GM23248 (cell line): ENCODE data around the gene CAPS. TPM values are rescaled to one million over a fixed set of nuclear protein-coding genes. Genes with fewer than 3 reads are reported as not detected.

Experiments used
- DNase-seq: peaks from one replicate; pipeline ENCODE4 v3.0.0-alpha.2; 2015
- H2AFZ ChIP-seq: fragments of 200-600 bp; sonication (generic); 2 replicates; pipeline ENCODE4 v1.6.1; 2016; ENCODE audit warnings: antibody characterized with exemption
- H3F3A ChIP-seq: fragments of 200-600 bp; sonication (generic); 2 replicates; pipeline ENCODE4 v1.6.1; 2016; ENCODE audit warnings: mild to moderate bottlenecking, antibody characterized with exemption, mixed run types; ENCODE audit not compliant: insufficient read depth
- H3K27ac ChIP-seq: fragments of 200-600 bp; sonication (generic); 2 replicates; pipeline ENCODE4 v1.5.1; 2016; ENCODE audit warnings: mild to moderate bottlenecking
- H3K27me3 ChIP-seq: fragments of 200-600 bp; sonication (generic); replicated peaks from 2 replicates; pipeline ENCODE4 v1.6.1; 2016; ENCODE audit warnings: mild to moderate bottlenecking; ENCODE audit not compliant: insufficient read depth
- H3K36me3 ChIP-seq: fragments of 200-600 bp; sonication (generic); 2 replicates; pipeline ENCODE4 v1.6.1; 2016; ENCODE audit warnings: low read depth, mild to moderate bottlenecking
- H3K4me1 ChIP-seq: fragments of 200-600 bp; sonication (generic); 2 replicates; pipeline ENCODE4 v1.6.1; 2016; ENCODE audit warnings: mild to moderate bottlenecking; ENCODE audit not compliant: insufficient read depth
- H3K4me2 ChIP-seq: fragments of 200-600 bp; sonication (generic); one replicate; pipeline ENCODE4 v1.6.1; 2016; ENCODE audit warnings: mild to moderate bottlenecking; ENCODE audit not compliant: unreplicated experiment
- H3K4me3 ChIP-seq: fragments of 200-600 bp; sonication (generic); 2 replicates; pipeline ENCODE4 v1.5.1; 2016; ENCODE audit warnings: mild to moderate bottlenecking
- H3K79me2 ChIP-seq: fragments of 200-600 bp; sonication (generic); 2 replicates; pipeline ENCODE4 v1.6.1; 2016; ENCODE audit warnings: mild to moderate bottlenecking; ENCODE audit not compliant: insufficient read depth
- H3K9ac ChIP-seq: fragments of 200-600 bp; sonication (generic); 2 replicates; pipeline ENCODE4 v1.6.1; 2016; ENCODE audit warnings: mild to moderate bottlenecking
- H3K9me2 ChIP-seq: fragments of 200-600 bp; sonication (generic); 2 replicates; pipeline ENCODE4 v1.6.1; 2016; ENCODE audit warnings: mixed run types, mild to moderate bottlenecking, moderate library complexity; ENCODE audit not compliant: insufficient read depth
- H3K9me3 ChIP-seq: fragments of 200-600 bp; sonication (generic); one replicate; pipeline ENCODE4 v1.6.1; 2017; ENCODE audit warnings: low read depth
- H4K20me1 ChIP-seq: fragments of 200-600 bp; sonication (generic); 2 replicates; pipeline ENCODE4 v1.6.0; 2016; ENCODE audit not compliant: insufficient read depth
- EZH2 ChIP-seq: fragments of 200-600 bp; sonication (generic); IDR thresholded peaks from 2 replicates; pipeline ENCODE4 v1.6.1; 2018; ENCODE audit warnings: antibody characterized with exemption, mild to moderate bottlenecking; ENCODE audit not compliant: insufficient read depth, poor library complexity, severe bottlenecking
- EZH2phosphoT487 ChIP-seq: fragments of 200-600 bp; sonication (generic); IDR thresholded peaks from 2 replicates; pipeline ENCODE4 v1.6.1; 2018; ENCODE audit warnings: antibody characterized with exemption, moderate library complexity, mild to moderate bottlenecking, low read depth; ENCODE audit not compliant: insufficient read depth
- WGBS, 2 experiments: methylation state at CpG; one replicate each; pipeline ENCODE4 v1.1.6; 2015 to 2017; ENCODE audit warnings: low lambda C conversion rate in 2 of 2, low coverage in 1 of 2; ENCODE audit errors: missing lambda C conversion rate in 2 of 2; 5-methylcytosine and 5-hydroxymethylcytosine counted together
- in situ Hi-C: fragments of 300-500 bp; cut with MboI; formaldehyde crosslinking; loops from 2 replicates; pipeline ENCODE4 v1.15.0; 2020
- polyA plus RNA-seq: library from polyadenylated mRNA; unstranded; fragments of >200 nt; fragmentation: Nextera tagmentation; extraction: Ambion mirVana; gene quantifications from 2 replicates; pipeline ENCODE4 v1.2.1, GENCODE V29; 2016
- total RNA-seq: library from RNA; depleted of rRNA; stranded (reverse); fragments of >200 nt; shearing (Covaris generic); gene quantifications from 2 replicates; pipeline ENCODE4 v1.2.3, GENCODE V29; 2014

The CAPS gene
- total and polyA plus RNA-seq, 2 experiments from 2014 or later: 6.7 to 16.1 TPM

DNA sequence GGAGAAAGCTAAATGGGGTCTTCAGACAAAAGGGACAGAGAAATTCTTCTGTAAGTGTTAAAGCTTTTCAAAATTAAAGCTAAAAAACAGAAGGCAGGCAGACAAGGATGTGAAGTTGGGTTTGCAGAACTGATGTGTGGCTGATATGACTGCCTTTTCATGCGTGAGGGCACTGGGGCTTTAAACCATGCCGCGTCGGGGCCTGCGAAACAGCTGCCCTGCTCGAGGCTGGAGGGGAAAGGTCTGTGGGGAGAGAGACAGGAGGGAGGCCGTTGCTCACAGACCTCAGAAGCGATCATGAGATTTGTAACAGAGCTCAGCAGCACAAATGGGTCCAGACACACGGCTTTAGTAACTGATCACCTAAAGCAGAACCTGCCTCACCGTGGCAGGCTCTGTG is 23.5 kb downstream of the CAPS start:
- H4K20me1 ChIP-seq: no peaks in the 10 kb centered on the region
- DNase-seq: no peak
- no peaks in the 10 kb centered on the region for H3K36me3 ChIP-seq
- no peak overlapping the region for H3K9ac ChIP-seq
- in situ Hi-C loops: no loop called here
- H3K9me2 ChIP-seq: no peaks in the 10 kb centered on the region
- H3K4me3 ChIP-seq: no peak overlapping the region
- no peak overlapping the region for H3K4me2 ChIP-seq
- no peak overlapping the region for H3K27ac ChIP-seq
- H3F3A ChIP-seq: peaks cover 32% of the 10 kb centered on the region
- H3K9me3 ChIP-seq: no peaks in the 10 kb centered on the region
- no peak for TF ChIP-seq EZH2
- TF ChIP-seq EZH2phosphoT487: no peak
- peaks cover 68% of the 10 kb centered on the region for H3K79me2 ChIP-seq
- H3K27me3 ChIP-seq: no peaks in the 10 kb centered on the region
- no peak overlapping the region for H2AFZ ChIP-seq
- peaks cover 26% of the 10 kb centered on the region for H3K4me1 ChIP-seq
- 89 to 94% methylated on average over 10 of the region's 10 CpGs for WGBS, 2 experiments

DNA sequence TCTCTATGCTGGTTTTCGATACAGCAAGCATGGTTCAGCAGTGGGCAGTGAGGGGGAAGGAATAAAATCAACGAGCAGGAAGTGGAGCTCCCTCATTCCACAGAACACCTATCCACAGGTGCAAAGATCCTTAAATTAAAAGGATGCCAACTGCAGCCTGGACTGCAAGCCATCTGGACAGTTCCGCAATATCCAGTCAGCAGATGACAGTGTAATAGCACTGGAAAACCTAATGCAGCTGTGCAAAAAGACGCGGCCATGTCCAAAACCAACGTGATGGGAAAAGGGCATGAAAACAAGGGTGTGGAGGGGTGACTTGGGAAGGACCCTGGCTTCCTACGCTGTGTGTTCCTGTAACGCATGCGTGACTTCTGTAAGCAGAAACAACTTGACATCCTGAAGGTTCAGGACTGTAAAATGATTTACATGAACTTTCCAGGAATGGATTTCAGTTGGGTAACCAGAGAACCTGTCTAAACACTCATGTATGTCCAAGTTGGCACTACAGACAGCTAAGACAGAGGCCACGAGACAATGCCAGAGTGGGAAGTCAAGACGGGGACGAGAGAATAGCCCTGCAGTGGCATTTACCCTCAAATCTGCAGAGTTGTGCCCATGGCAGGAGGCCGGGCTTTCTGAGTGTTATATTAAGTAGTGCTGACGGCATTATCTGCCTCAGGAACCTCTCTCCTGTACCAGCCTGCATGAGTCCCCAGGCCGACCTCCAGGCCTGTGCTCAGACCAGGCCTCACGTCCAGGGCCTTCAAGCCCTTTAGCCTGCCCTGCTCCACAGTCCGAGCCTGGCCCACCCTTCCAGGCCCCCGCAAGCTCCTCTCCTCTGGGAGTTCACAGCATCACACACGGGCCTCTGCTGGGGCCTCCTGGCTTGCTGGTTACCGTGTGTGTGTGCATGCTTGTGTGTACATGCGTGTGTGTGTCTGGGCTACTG is 26.5 kb downstream of the CAPS start:
- in situ Hi-C loops: no loop called here
- 83 to 84% methylated on average over 21 of the region's 21 CpGs for WGBS, 2 experiments
- Histone ChIP-seq H3K4me1 (peaks cover 6% of the 10 kb centered on the region), H3K4me3 (no peak overlapping the region), H3K79me2 (peaks cover 79% of the 10 kb centered on the region), H3K36me3 (0 out of 2 replicates have a peak, but pooled peaks cover 2% of the 10 kb centered on the region), H4K20me1 (no peaks in the 10 kb centered on the region; the same call in 1 of the 2 replicates), H3K9ac (no peak overlapping the region), H3K27me3 (no peaks in the 10 kb centered on the region), H3K4me2 (no peak overlapping the region), H2AFZ (no peak overlapping the region), H3K9me3 (no peaks in the 10 kb centered on the region), H3K27ac (no peak overlapping the region), H3F3A (peaks cover 11% of the 10 kb centered on the region), H3K9me2 (no peaks in the 10 kb centered on the region)
- no peak for DNase-seq
- TF ChIP-seq EZH2phosphoT487 (no peak), EZH2 (no peak)

DNA sequence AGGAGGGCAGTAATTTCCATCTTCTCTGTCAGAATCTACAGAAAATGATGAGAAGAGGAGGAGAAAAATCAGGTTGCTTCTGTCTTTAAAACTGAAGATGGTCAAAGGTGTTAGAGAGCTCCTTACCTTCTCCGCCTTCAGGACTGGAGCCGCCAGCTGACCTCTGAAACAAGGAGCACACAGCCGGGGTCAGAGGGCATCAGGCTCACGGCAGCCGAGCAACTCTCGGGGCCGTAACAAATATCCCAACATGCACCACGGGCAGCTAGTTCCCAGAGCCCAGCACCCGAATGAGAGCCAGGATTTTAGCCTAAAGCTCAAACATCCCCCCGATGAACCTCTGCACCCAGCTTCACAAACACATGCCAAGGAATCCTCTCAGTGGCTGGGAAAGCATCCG is 27.6 kb downstream of the CAPS start:
- no peak overlapping the region for H3K4me3 ChIP-seq
- 0 out of 2 replicates have a peak, but pooled peaks cover under 1% of the 10 kb centered on the region for H3F3A ChIP-seq
- H4K20me1 ChIP-seq: no peaks in the 10 kb centered on the region; the same call in 1 of the 2 replicates
- in situ Hi-C loops: no loop called here
- H3K79me2 ChIP-seq: peaks cover 85% of the 10 kb centered on the region
- no peak overlapping the region for H3K27ac ChIP-seq
- no peaks in the 10 kb centered on the region for H3K4me1 ChIP-seq
- 0 out of 2 replicates have a peak, but pooled peaks cover 2% of the 10 kb centered on the region for H3K36me3 ChIP-seq
- WGBS, 2 experiments: 92 to 95% methylated on average over 11 of the region's 11 CpGs
- TF ChIP-seq EZH2phosphoT487 (no peak), EZH2 (no peak)
- no peak overlapping the region for H3K4me2 ChIP-seq
- no peak overlapping the region for H2AFZ ChIP-seq
- no peak for DNase-seq
- H3K9me3 ChIP-seq: no peaks in the 10 kb centered on the region
- no peaks in the 10 kb centered on the region for H3K27me3 ChIP-seq
- no peaks in the 10 kb centered on the region for H3K9me2 ChIP-seq
- H3K9ac ChIP-seq: no peak overlapping the region

- no peak overlapping the region for H3K9ac ChIP-seq
- no peak overlapping the region for H3K4me2 ChIP-seq
- in situ Hi-C loops: no loop called here
- no peaks in the 10 kb centered on the region for H3K27me3 ChIP-seq
- peaks cover 11% of the 10 kb centered on the region; the same call in 1 of the 2 replicates for H3K4me1 ChIP-seq
- TF ChIP-seq EZH2phosphoT487 (no peak), EZH2 (no peak)
- H3K36me3 ChIP-seq: 0 out of 2 replicates have a peak, but pooled peaks cover 2% of the 10 kb centered on the region
- no peaks in the 10 kb centered on the region for H3K9me2 ChIP-seq
- no peaks in the 10 kb centered on the region; the same call in 1 of the 2 replicates for H4K20me1 ChIP-seq
- 87 to 88% methylated on average over 10 of the region's 10 CpGs for WGBS, 2 experiments
- H3K79me2 ChIP-seq: peaks cover 88% of the 10 kb centered on the region
- H3F3A ChIP-seq: 0 out of 2 replicates have a peak, but pooled peaks cover 10% of the 10 kb centered on the region
- no peaks in the 10 kb centered on the region for H3K9me3 ChIP-seq
- H3K4me3 ChIP-seq: no peak overlapping the region
- H2AFZ ChIP-seq: no peak overlapping the region
- DNase-seq: no peak
- no peak overlapping the region for H3K27ac ChIP-seq
These were observed 29.0 kb downstream of the CAPS start for GRCh38 chr19:5943045-5943444.
